ENCODE measurements around the gene THUMPD2.

- no peak for TF ChIP-seq CTCF (IDR thresholded peaks at IDR 0.05 in 4 of 5, conservative IDR thresholded peaks at IDR 0.05 in 1 of 5)
- TF ChIP-seq POLR2A (IDR thresholded peaks at IDR 0.05): no peak
Observed at GRCh38 chr2:39717067-39717466, 62.0 kb downstream of the THUMPD2 start.

Data from gastrocnemius medialis (tissue), 4 donors.